Left lung (tissue), 10 donors: ENCODE data around the gene NOMO2. TPM values are rescaled to one million over a fixed set of nuclear protein-coding genes. Genes with fewer than 3 reads are reported as not detected.
A peak's percentile ranks its signal among the peaks of the same experiment; 100 is the strongest.
"Not testable (repeated sequence)": the region's sequence is repeated elsewhere in the genome, so short reads cannot be mapped to it uniquely, and the experiment has no call there.

Experiments
- ATAC-seq: fragments of 200-7000 bp; cut with Tn5 transposase; one replicate; pipeline ENCODE4 v1.9.1; 2020; ENCODE audit warnings: moderate library complexity
- DNase-seq, 4 donors: peaks; one replicate each; pipeline ENCODE4 v3.0.0-alpha.2; 2013 to 2020
- H3K27ac ChIP-seq, 2 donors: fragments of 200-600 bp; sonication (generic) in 1 of 2; one replicate each; pipeline versions ENCODE4 v1.5.0 to v1.8.0; 2020 to 2021
- H3K27me3 ChIP-seq, 2 donors: fragments of 200-600 bp; sonication (generic) in 1 of 2; one replicate each; pipeline versions ENCODE4 v1.5.0 to v1.8.0; 2020 to 2021
- H3K36me3 ChIP-seq, 2 donors: fragments of 200-600 bp; sonication (generic) in 1 of 2; one replicate each; pipeline versions ENCODE4 v1.5.0 to v1.8.0; 2020 to 2021
- H3K4me1 ChIP-seq, 2 donors: fragments of 200-600 bp; one replicate each; pipeline ENCODE4 v1.8.0; 2021
- H3K4me3 ChIP-seq, 2 donors: fragments of 200-600 bp; sonication (generic) in 1 of 2; one replicate each; pipeline versions ENCODE4 v1.5.0 to v1.8.0; 2020 to 2021; ENCODE audit warnings: mild to moderate bottlenecking in 1 of 2
- H3K9me3 ChIP-seq, 2 donors: fragments of 200-600 bp; sonication (generic) in 1 of 2; one replicate each; pipeline versions ENCODE4 v1.5.0 to v1.8.0; 2020 to 2021
- intact Hi-C, 2 donors: fragments of 100-400 bp; cut with DNase I; formaldehyde crosslinking; loops; one replicate each; pipeline versions ENCODE4 v1.11.2 to v1.14.2; 2022
- polyA plus RNA-seq, 6 donors: library from polyadenylated mRNA; unstranded; fragments of 120-200 nt; gene quantifications; one replicate each; pipeline ENCODE4 v1.2.1, GENCODE V29; 2013; ENCODE audit not compliant: insufficient read length in 6 of 6
- total RNA-seq, 2 donors: library from RNA; stranded (reverse); fragmentation: NEBNext Ultra II Directional; extraction: Animal tissue kit (Norgen Biotek cat#: 25700); gene quantifications; one replicate each; pipeline ENCODE4 v1.2.1, GENCODE V29; 2021
- donor health status: DM: no; HTN: yes; CAD: no.
- donor health status: DM: no; HTN: no; CAD: no.

NOMO2 gene
- total and polyA plus RNA-seq, 8 donors: 46.9 to 162 (median 80.0) TPM

- H3K36me3 ChIP-seq, H3K4me3 ChIP-seq, H3K9me3 ChIP-seq, intact Hi-C loops, DNase-seq, H3K27me3 ChIP-seq, H3K27ac ChIP-seq, H3K4me1 ChIP-seq: not testable (repeated sequence)
- ATAC-seq: peak; percentile 64
Observed at GRCh38 chr16:18575298-18575917, 13.5 kb upstream of the NOMO2 start.

GRCh38 chr16:18573887-18574286 lies 12.0 kb upstream of the NOMO2 start:
- H3K27ac ChIP-seq, ATAC-seq, H3K4me1 ChIP-seq, H3K9me3 ChIP-seq, H3K36me3 ChIP-seq, intact Hi-C loops, H3K4me3 ChIP-seq, H3K27me3 ChIP-seq, DNase-seq: not testable (repeated sequence)

DNA sequence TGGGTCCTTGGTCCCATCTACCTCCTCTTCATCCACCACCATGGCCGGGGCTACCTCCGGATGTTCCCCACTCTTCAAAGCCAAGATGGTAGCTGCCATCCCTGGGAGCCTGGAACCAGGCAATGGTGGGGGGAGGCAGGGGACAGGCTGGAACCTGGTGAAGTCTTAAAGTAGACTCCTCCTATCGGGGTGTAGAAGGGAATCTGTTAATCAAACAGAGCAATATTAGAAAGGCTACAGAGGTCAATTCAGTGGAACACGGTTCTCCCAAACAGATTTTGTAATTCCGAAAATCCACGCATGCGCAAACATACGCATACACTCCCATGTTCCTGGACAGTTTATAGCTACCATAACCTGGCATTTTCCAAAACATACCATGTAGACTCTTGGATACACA lies 11.1 kb upstream of the NOMO2 start:
- H3K36me3 ChIP-seq, H3K9me3 ChIP-seq, H3K27ac ChIP-seq, H3K27me3 ChIP-seq, intact Hi-C loops, DNase-seq, H3K4me3 ChIP-seq, H3K4me1 ChIP-seq, ATAC-seq: not testable (repeated sequence)

- DNase-seq, H3K4me3 ChIP-seq, H3K36me3 ChIP-seq, intact Hi-C loops, H3K27ac ChIP-seq, H3K4me1 ChIP-seq, H3K27me3 ChIP-seq, H3K9me3 ChIP-seq: not testable (repeated sequence)
- peak; percentile 64 for ATAC-seq
Observed at GRCh38 chr16:18571307-18571850, 9.5 kb upstream of the NOMO2 start.

GRCh38 chr16:18570529-18571306 lies 8.8 kb upstream of the NOMO2 start:
- H3K4me3 ChIP-seq, intact Hi-C loops: not testable (repeated sequence)
- peak; percentile 88 for ATAC-seq

GRCh38 chr16:18560416-18561220 lies 1.3 kb downstream of the NOMO2 start:
- peak overlapping the region; percentile 31 to 49 for H3K4me3 ChIP-seq
- H3K27me3 ChIP-seq, H3K36me3 ChIP-seq, H3K9me3 ChIP-seq, ATAC-seq, H3K4me1 ChIP-seq, intact Hi-C loops, H3K27ac ChIP-seq, DNase-seq: not testable (repeated sequence)

More at GRCh38 chr16:18570529-18571306, 8.8 kb upstream of the NOMO2 start:
- H3K36me3 ChIP-seq, H3K27me3 ChIP-seq, H3K4me1 ChIP-seq, H3K27ac ChIP-seq, H3K9me3 ChIP-seq: not testable (repeated sequence)
- peak in 1 of 4 donors; percentile 2 for DNase-seq

DNA sequence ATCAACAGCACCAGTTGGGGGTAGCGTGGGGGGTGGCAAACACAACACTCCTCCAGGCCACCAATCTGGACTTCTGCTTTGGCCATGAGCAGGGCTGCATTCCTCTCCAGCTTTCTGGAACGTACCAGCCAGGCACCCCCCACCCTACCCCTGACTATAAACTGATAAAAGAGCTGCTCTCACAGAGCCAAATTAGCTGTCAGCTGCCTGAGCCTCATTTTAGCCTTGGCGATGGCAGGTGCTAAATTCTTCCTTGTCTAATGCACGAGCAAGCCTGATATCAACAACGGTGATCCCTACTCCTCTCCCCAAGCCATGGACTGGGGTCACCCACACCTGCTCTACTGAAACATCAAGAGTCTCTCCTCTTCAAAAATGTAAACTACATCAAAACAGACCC lies 8.2 kb downstream of the NOMO2 start:
- H3K36me3 ChIP-seq, ATAC-seq: not testable (repeated sequence)

GRCh38 chr16:18547382-18547781 lies 14.5 kb downstream of the NOMO2 start:
- H3K9me3 ChIP-seq, intact Hi-C loops, H3K4me3 ChIP-seq, H3K36me3 ChIP-seq, H3K4me1 ChIP-seq, H3K27me3 ChIP-seq, H3K27ac ChIP-seq: not testable (repeated sequence)
- peak in 2 of 4 donors; percentile 47 to 57 for DNase-seq
- ATAC-seq: peak; percentile 66

More for the DNA sequence above, 8.2 kb downstream of the NOMO2 start:
- H3K4me1 ChIP-seq, H3K4me3 ChIP-seq, DNase-seq, H3K27me3 ChIP-seq, H3K9me3 ChIP-seq, intact Hi-C loops, H3K27ac ChIP-seq: not testable (repeated sequence)

DNA sequence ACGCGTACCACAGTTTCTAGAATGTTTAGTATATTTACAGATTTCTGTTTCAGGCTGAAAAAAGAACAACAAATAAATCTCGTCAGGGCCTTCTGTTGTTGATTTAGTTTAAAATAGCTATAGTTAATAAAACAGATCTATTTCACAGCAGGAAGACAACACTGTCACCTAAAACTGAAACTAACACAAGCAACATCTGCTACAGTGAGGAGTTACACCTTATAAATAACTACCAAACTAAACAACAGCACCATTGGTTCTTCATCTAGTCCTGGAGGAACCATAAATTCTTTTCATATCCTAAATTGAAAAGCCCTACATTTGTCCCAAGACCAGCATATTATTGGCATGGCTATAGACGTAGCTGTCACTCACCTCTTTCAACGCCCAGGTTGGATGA lies 15.0 kb downstream of the NOMO2 start:
- intact Hi-C loops, H3K36me3 ChIP-seq, H3K9me3 ChIP-seq, H3K4me1 ChIP-seq, H3K27ac ChIP-seq, H3K4me3 ChIP-seq, H3K27me3 ChIP-seq, DNase-seq: not testable (repeated sequence)
- peak; percentile 26 for ATAC-seq

DNA sequence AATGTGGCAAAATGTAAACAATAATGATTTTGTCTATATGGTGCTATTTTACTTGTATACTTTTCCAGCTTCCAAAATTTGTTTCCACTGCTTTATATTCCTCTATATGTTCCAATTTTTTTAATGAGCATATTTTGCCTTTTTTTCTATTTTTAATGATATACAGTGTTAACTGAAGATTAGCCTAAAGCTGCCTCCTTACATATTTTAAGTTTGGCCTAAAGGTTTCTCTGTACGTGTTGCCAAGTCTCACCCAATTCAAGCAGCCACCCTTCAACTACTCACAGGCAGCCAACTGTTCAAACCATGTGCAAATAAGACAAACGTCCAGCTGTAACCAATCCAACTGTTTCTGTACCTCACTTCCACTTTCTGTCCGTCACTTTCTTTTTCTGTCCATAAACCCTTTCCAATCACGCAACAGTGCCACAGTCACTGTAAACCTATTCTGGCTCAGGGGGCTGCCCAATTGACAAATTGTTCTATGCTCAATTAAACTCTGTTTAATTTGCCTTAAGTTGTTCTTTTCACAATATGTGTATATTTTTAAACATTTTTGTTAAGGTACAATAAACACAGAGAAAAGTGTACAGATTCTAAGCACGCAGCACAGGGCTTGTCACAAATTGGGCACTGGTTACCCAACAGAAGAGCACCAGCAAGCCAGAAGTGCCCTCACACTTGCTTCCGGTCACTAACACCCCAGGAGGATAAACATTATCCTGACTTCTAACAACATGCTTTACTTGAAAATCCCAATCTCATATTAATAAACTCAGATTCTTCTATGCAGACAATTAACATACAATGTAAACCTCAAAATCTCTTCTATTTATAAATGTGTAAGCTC lies 17.4 kb downstream of the NOMO2 start:
- ATAC-seq: peak; percentile 80
- H3K36me3 ChIP-seq, H3K9me3 ChIP-seq, intact Hi-C loops, H3K4me3 ChIP-seq, H3K27ac ChIP-seq, DNase-seq, H3K27me3 ChIP-seq, H3K4me1 ChIP-seq: not testable (repeated sequence)

DNA sequence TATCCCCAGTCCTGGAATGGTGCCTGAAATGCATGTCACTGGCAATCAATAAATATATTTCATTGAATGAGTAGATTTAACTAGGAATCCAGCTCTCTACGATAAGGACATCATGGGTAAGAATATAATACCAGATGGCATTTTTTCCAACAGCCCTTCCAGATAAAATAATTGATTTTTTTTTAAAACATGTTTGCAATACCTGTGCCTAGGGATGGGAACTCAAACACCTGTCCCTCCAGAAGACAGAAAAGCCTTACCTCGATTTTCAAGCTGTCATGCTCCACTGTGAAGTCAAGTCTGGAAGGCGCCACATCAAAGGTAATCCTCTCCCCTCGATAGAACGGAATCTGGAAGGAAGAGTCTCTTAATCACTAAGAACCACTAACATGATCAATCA lies 20.0 kb downstream of the NOMO2 start:
- ATAC-seq, H3K4me3 ChIP-seq, H3K9me3 ChIP-seq, intact Hi-C loops, DNase-seq, H3K36me3 ChIP-seq, H3K27ac ChIP-seq, H3K27me3 ChIP-seq, H3K4me1 ChIP-seq: not testable (repeated sequence)

- H3K4me3 ChIP-seq, intact Hi-C loops, H3K27me3 ChIP-seq, DNase-seq, H3K27ac ChIP-seq, H3K9me3 ChIP-seq, H3K4me1 ChIP-seq, H3K36me3 ChIP-seq: not testable (repeated sequence)
- peak; percentile 69 for ATAC-seq
Observed at GRCh38 chr16:18537004-18537403, 24.9 kb downstream of the NOMO2 start.
